Immature natural killer cell (primary cell): ENCODE results near the gene FARS2. TPM values are rescaled to one million over a fixed set of nuclear protein-coding genes. Genes with fewer than 3 reads are reported as not detected.

ENCODE experiments used
- DNase-seq, 3 donors: peaks; one replicate each; pipeline ENCODE4 v3.0.0; 2022; ENCODE audit warnings: mixed read lengths in 1 of 3
- H3K27ac Mint-ChIP-seq, 6 donors: one replicate each; pipeline ENCODE4 v1.8.0; 2020; ENCODE audit warnings: mixed read lengths in 6 of 6, mild to moderate bottlenecking in 5 of 6, inconsistent platforms in 4 of 6, moderate library complexity in 3 of 6
- H3K27me3 Mint-ChIP-seq, 3 donors: one replicate each; pipeline ENCODE4 v1.8.0; 2020 to 2021; ENCODE audit warnings: low read depth in 3 of 3, mild to moderate bottlenecking in 3 of 3, mixed read lengths in 3 of 3, moderate library complexity in 3 of 3, inconsistent platforms in 1 of 3
- H3K36me3 Mint-ChIP-seq, 3 donors: one replicate each; pipeline ENCODE4 v1.8.0; 2020; ENCODE audit warnings: mixed read lengths in 3 of 3, inconsistent platforms in 2 of 3, mild to moderate bottlenecking in 2 of 3
- H3K4me1 Mint-ChIP-seq, 2 donors: one replicate each; pipeline ENCODE4 v1.8.0; 2020; ENCODE audit warnings: inconsistent platforms in 2 of 2, mild to moderate bottlenecking in 2 of 2, mixed read lengths in 2 of 2, moderate library complexity in 1 of 2
- H3K4me3 Mint-ChIP-seq, 5 donors: one replicate each; pipeline ENCODE4 v1.8.0; 2020; ENCODE audit warnings: mild to moderate bottlenecking in 5 of 5, mixed read lengths in 5 of 5, inconsistent platforms in 3 of 5, moderate library complexity in 3 of 5
- H3K9me3 Mint-ChIP-seq, 6 donors: one replicate each; pipeline ENCODE4 v1.8.0; 2020; ENCODE audit warnings: mild to moderate bottlenecking in 6 of 6, mixed read lengths in 6 of 6, inconsistent platforms in 4 of 6, moderate library complexity in 3 of 6
- polyA plus RNA-seq, 3 donors: library from polyadenylated mRNA; unstranded; fragments of 300-500 nt; fragmentation: Illumina TruSeq; gene quantifications; one replicate each; pipeline ENCODE4 v1.2.3, GENCODE V29; 2021

Gene FARS2
- polyA plus RNA-seq, 3 donors from 2014 or later, result 30.5 to 41.0 (median 40.2) TPM

GRCh38 chr6:5513408-5513807 is 252.1 kb downstream of the FARS2 start:
- DNase-seq, result no peak
- Mint-ChIP-seq H3K27ac (no peak overlapping the region), H3K36me3 (peaks cover 0 to 13% (median 6%) of the 10 kb centered on the region in 3 donors), H3K27me3 (peaks cover 0 to 8% (median 5%) of the 10 kb centered on the region in 3 donors), H3K9me3 (no peaks in the 10 kb centered on the region), H3K4me3 (no peak overlapping the region), H3K4me1 (peaks cover 45 to 60% of the 10 kb centered on the region in 2 donors)

GRCh38 chr6:5514353-5514752 is 253.0 kb downstream of the FARS2 start:
- H3K4me1 Mint-ChIP-seq, result peaks cover 46 to 60% of the 10 kb centered on the region in 2 donors
- no peaks in the 10 kb centered on the region for H3K9me3 Mint-ChIP-seq
- H3K36me3 Mint-ChIP-seq, result peaks cover 0 to 13% (median 6%) of the 10 kb centered on the region in 3 donors
- no peak for DNase-seq
- H3K27ac Mint-ChIP-seq, result no peak overlapping the region
- H3K4me3 Mint-ChIP-seq, result peak overlapping the region in 1 of 5 donors; percentile 9
- H3K27me3 Mint-ChIP-seq, result peaks cover 0 to 6% (median 5%) of the 10 kb centered on the region in 3 donors

- Mint-ChIP-seq H3K9me3 (no peaks in the 10 kb centered on the region), H3K27ac (no peak overlapping the region), H3K27me3 (peaks cover 0 to 5% (median 5%) of the 10 kb centered on the region in 3 donors), H3K36me3 (peaks cover 0 to 13% (median 6%) of the 10 kb centered on the region in 3 donors), H3K4me3 (no peak overlapping the region), H3K4me1 (peaks cover 54 to 63% of the 10 kb centered on the region in 2 donors)
- DNase-seq, result no peak
Observed at GRCh38 chr6:5515200-5515599, 253.9 kb downstream of the FARS2 start.

GRCh38 chr6:5516036-5516435 is 254.7 kb downstream of the FARS2 start:
- no peaks in the 10 kb centered on the region for H3K9me3 Mint-ChIP-seq
- peak in 2 of 3 donors; percentile 19 to 23 for DNase-seq
- peaks cover 61 to 72% of the 10 kb centered on the region in 2 donors for H3K4me1 Mint-ChIP-seq

GRCh38 chr6:5517796-5518195 is 256.5 kb downstream of the FARS2 start:
- DNase-seq, result peak; percentile 44 to 67 (median 57)
- Mint-ChIP-seq H3K4me1 (peaks cover 75 to 81% of the 10 kb centered on the region in 2 donors), H3K27ac (peak overlapping the region; percentile 84 to 92 (median 88)), H3K27me3 (peaks cover 0 to 5% (median 4%) of the 10 kb centered on the region in 3 donors), H3K9me3 (no peaks in the 10 kb centered on the region), H3K36me3 (peaks cover 0 to 10% (median under 1%) of the 10 kb centered on the region in 3 donors), H3K4me3 (peak overlapping the region; percentile 78 to 93 (median 80))

More at GRCh38 chr6:5516036-5516435, 254.7 kb downstream of the FARS2 start:
- H3K27me3 Mint-ChIP-seq, result peaks cover 0 to 5% (median 5%) of the 10 kb centered on the region in 3 donors
- peaks cover 0 to 11% (median 6%) of the 10 kb centered on the region in 3 donors for H3K36me3 Mint-ChIP-seq
- H3K4me3 Mint-ChIP-seq, result peak overlapping the region; percentile 65 to 85 (median 81)
- H3K27ac Mint-ChIP-seq, result peak overlapping the region; percentile 45 to 89 (median 77)

GRCh38 chr6:5518936-5519491 is 257.7 kb downstream of the FARS2 start:
- peak; percentile 56 to 71 (median 68) for DNase-seq
- no peaks in the 10 kb centered on the region for H3K9me3 Mint-ChIP-seq

GRCh38 chr6:5520796-5521195 is 259.5 kb downstream of the FARS2 start:
- peaks cover 77 to 83% of the 10 kb centered on the region in 2 donors for H3K4me1 Mint-ChIP-seq
- H3K9me3 Mint-ChIP-seq, result no peaks in the 10 kb centered on the region
- H3K27ac Mint-ChIP-seq, result peak overlapping the region; percentile 31 to 88 (median 78)
- DNase-seq, result no peak
- peaks cover 0 to 6% (median 0%) of the 10 kb centered on the region in 3 donors for H3K27me3 Mint-ChIP-seq
- peak overlapping the region in 2 of 5 donors; percentile 63 to 75 for H3K4me3 Mint-ChIP-seq
- H3K36me3 Mint-ChIP-seq, result peaks cover 0 to 15% (median 0%) of the 10 kb centered on the region in 3 donors

More at GRCh38 chr6:5518936-5519491, 257.7 kb downstream of the FARS2 start:
- Mint-ChIP-seq H3K27ac (peak overlapping the region; percentile 75 to 87 (median 86)), H3K36me3 (peaks cover 0 to 10% (median 0%) of the 10 kb centered on the region in 3 donors), H3K4me1 (peaks cover 82 to 89% of the 10 kb centered on the region in 2 donors), H3K4me3 (peak overlapping the region; percentile 65 to 83 (median 78)), H3K27me3 (peaks cover 0 to 6% (median 0%) of the 10 kb centered on the region in 3 donors)

- DNase-seq, result no peak
- peak overlapping the region; percentile 15 to 75 (median 52) for H3K4me3 Mint-ChIP-seq
Observed at GRCh38 chr6:5521322-5521721, 260.0 kb downstream of the FARS2 start.

GRCh38 chr6:5522147-5522546 is 260.8 kb downstream of the FARS2 start:
- Mint-ChIP-seq H3K4me1 (peaks cover 64 to 69% of the 10 kb centered on the region in 2 donors), H3K9me3 (no peaks in the 10 kb centered on the region), H3K27me3 (peaks cover 0 to 6% (median 0%) of the 10 kb centered on the region in 3 donors), H3K4me3 (peak overlapping the region; percentile 36 to 75 (median 63)), H3K27ac (peak overlapping the region; percentile 53 to 88 (median 80)), H3K36me3 (peaks cover 0 to 18% (median 0%) of the 10 kb centered on the region in 3 donors)
- DNase-seq, result peak; percentile 46 to 53 (median 52)

More at GRCh38 chr6:5521322-5521721, 260.0 kb downstream of the FARS2 start:
- Mint-ChIP-seq H3K36me3 (peaks cover 0 to 18% (median 0%) of the 10 kb centered on the region in 3 donors), H3K27me3 (peaks cover 0 to 6% (median 0%) of the 10 kb centered on the region in 3 donors), H3K9me3 (no peaks in the 10 kb centered on the region), H3K27ac (peak overlapping the region; percentile 53 to 88 (median 80)), H3K4me1 (peaks cover 72 to 78% of the 10 kb centered on the region in 2 donors)

- Mint-ChIP-seq H3K4me1 (peaks cover 50% of the 10 kb centered on the region in 2 donors), H3K9me3 (no peaks in the 10 kb centered on the region), H3K27me3 (peaks cover 0 to 2% (median 0%) of the 10 kb centered on the region in 3 donors), H3K4me3 (no peak overlapping the region), H3K27ac (peak overlapping the region in 2 of 6 donors; percentile 38 to 75), H3K36me3 (peaks cover 0 to 22% (median 2%) of the 10 kb centered on the region in 3 donors)
- DNase-seq, result no peak
Observed at GRCh38 chr6:5524110-5524509, 262.8 kb downstream of the FARS2 start.

- H3K27ac Mint-ChIP-seq, result peak overlapping the region in 1 of 6 donors; percentile 1
- H3K36me3 Mint-ChIP-seq, result peaks cover 0 to 22% (median 2%) of the 10 kb centered on the region in 3 donors
- peaks cover 39% of the 10 kb centered on the region in 2 donors for H3K4me1 Mint-ChIP-seq
- no peak for DNase-seq
- H3K4me3 Mint-ChIP-seq, result no peak overlapping the region
- peaks cover 0 to 2% (median 0%) of the 10 kb centered on the region in 3 donors for H3K27me3 Mint-ChIP-seq
- no peaks in the 10 kb centered on the region for H3K9me3 Mint-ChIP-seq
Observed at GRCh38 chr6:5525209-5525608, 263.9 kb downstream of the FARS2 start.

- Mint-ChIP-seq H3K27ac (no peak overlapping the region), H3K4me1 (peaks cover under 1 to 4% of the 10 kb centered on the region in 2 donors), H3K27me3 (no peaks in the 10 kb centered on the region), H3K9me3 (no peaks in the 10 kb centered on the region), H3K4me3 (no peak overlapping the region), H3K36me3 (peaks cover 0 to 17% (median 2%) of the 10 kb centered on the region in 3 donors)
- DNase-seq, result no peak
Observed at GRCh38 chr6:5529015-5529414, 267.7 kb downstream of the FARS2 start.

GRCh38 chr6:5529733-5530132 is 268.4 kb downstream of the FARS2 start:
- no peaks in the 10 kb centered on the region for H3K9me3 Mint-ChIP-seq
- DNase-seq, result no peak
- no peaks in the 10 kb centered on the region for H3K27me3 Mint-ChIP-seq
- H3K4me1 Mint-ChIP-seq, result peaks cover 4 to 5% of the 10 kb centered on the region in 2 donors
- H3K4me3 Mint-ChIP-seq, result no peak overlapping the region
- peaks cover 0 to 17% (median 7%) of the 10 kb centered on the region in 3 donors for H3K36me3 Mint-ChIP-seq
- H3K27ac Mint-ChIP-seq, result no peak overlapping the region

GRCh38 chr6:5531161-5531560 is 269.8 kb downstream of the FARS2 start:
- Mint-ChIP-seq H3K27me3 (peaks cover 0 to 2% (median 0%) of the 10 kb centered on the region in 3 donors), H3K9me3 (no peaks in the 10 kb centered on the region), H3K36me3 (peaks cover 0 to 9% (median 7%) of the 10 kb centered on the region in 3 donors), H3K27ac (no peak overlapping the region), H3K4me1 (peaks cover 6 to 15% of the 10 kb centered on the region in 2 donors), H3K4me3 (no peak overlapping the region)
- DNase-seq, result no peak
